IMR-90 (cell line): Measurements from ENCODE around the gene VPS41.

Experiments
- CTCF ChIP-seq: conservative IDR thresholded peaks from 2 replicates; pipeline ENCODE4 v1.5.1; 2012; ENCODE audit warnings: mild to moderate bottlenecking, low read depth, low read length, improper control_type of control experiment
- ELK1 ChIP-seq: fragments of 150-350 bp; IDR thresholded peaks from 2 replicates; pipeline ENCODE4 v1.6.1; 2016; ENCODE audit warnings: low read depth, mild to moderate bottlenecking, low read length, moderate library complexity, borderline replicate concordance
- POLR2A ChIP-seq: IDR thresholded peaks from 2 replicates; pipeline ENCODE4 v1.6.1; 2012; ENCODE audit warnings: mild to moderate bottlenecking, low read depth, low read length

GRCh38 chr7:38740041-38740440 lies 168.9 kb downstream of the VPS41 start:
- TF ChIP-seq POLR2A: no peak
- no peak for TF ChIP-seq CTCF
- TF ChIP-seq ELK1: no peak
